Muscle layer of duodenum (tissue), 2 donors: ENCODE results near the gene OCEL1.

Experiments used
- H3K27ac ChIP-seq: one replicate; pipeline ENCODE4 v1.7.0; 2013; ENCODE audit warnings: mild to moderate bottlenecking, low read length
- H3K27me3 ChIP-seq: one replicate; pipeline ENCODE4 v1.7.0; 2013; ENCODE audit warnings: low read depth, mild to moderate bottlenecking, control low read depth, low read length
- H3K36me3 ChIP-seq, 2 donors: one replicate each; pipeline ENCODE4 v1.7.0; 2013; ENCODE audit warnings: low read length in 2 of 2, control low read depth in 1 of 2, mild to moderate bottlenecking in 1 of 2; ENCODE audit not compliant: insufficient read depth in 2 of 2, control insufficient read depth in 1 of 2
- H3K4me1 ChIP-seq, 2 donors: one replicate each; pipeline ENCODE4 v1.7.0; 2013; ENCODE audit warnings: low read length in 2 of 2, mild to moderate bottlenecking in 2 of 2, control low read depth in 1 of 2, moderate library complexity in 1 of 2; ENCODE audit not compliant: insufficient read depth in 2 of 2, control insufficient read depth in 1 of 2
- H3K4me3 ChIP-seq, 2 donors: one replicate each; pipeline ENCODE4 v1.7.0; 2013; ENCODE audit warnings: low read length in 2 of 2, low read depth in 1 of 2, mild to moderate bottlenecking in 1 of 2
- H3K9me3 ChIP-seq, 2 donors: one replicate each; pipeline ENCODE4 v1.7.0; 2013; ENCODE audit warnings: low read length in 2 of 2, control low read depth in 1 of 2, mild to moderate bottlenecking in 1 of 2; ENCODE audit not compliant: control insufficient read depth in 1 of 2
- donor health status: healthy.

The OCEL1 gene

DNA sequence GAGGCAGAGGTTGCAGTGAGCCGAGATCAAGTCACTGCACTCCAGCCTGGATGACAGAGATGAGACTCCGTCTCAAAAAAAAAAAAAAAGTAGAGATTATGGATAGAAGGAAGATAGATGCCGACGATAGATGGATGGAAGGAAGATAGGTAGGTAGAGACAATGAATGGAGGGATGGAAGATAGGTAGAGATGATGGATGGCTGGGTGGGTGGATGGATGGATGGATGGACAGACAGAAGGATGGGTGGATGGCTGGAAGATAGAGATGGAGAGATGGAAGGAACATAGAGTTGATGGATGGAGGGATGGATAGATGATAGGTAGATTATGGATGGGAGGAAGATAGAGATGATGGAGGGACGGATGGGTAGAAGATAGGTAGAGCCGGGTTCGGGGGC is 29.4 kb upstream of the OCEL1 start:
- no peaks in the 10 kb centered on the region for H3K9me3 ChIP-seq

DNA sequence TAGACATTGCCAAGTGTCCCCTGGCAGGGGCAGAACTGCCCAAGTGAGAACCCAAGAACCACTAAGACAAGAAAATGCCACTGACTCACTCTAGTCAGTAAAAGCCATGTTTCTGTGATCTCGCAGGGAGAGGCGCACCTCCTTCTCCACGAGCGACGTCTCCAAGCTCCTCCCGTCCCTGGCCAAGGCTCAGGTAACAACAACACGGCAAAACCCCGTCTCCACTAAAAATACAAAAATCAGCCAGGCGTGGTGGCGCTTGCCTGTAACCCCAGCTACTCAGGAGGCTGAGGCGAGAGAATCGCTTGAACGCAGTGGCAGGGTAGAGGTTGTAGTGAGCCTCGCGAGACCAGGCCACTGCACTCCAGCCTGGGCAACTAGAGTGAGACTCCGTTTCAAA is 28.4 kb upstream of the OCEL1 start:
- H3K36me3 ChIP-seq, result peaks cover 52 to 76% of the 10 kb centered on the region in 2 donors

More for the DNA sequence above, 29.4 kb upstream of the OCEL1 start:
- H3K27me3 ChIP-seq, result no peaks in the 10 kb centered on the region
- no peaks in the 10 kb centered on the region for H3K4me1 ChIP-seq
- H3K4me3 ChIP-seq, result no peak overlapping the region
- H3K36me3 ChIP-seq, result peaks cover 42 to 73% of the 10 kb centered on the region in 2 donors
- H3K27ac ChIP-seq, result no peak overlapping the region

DNA sequence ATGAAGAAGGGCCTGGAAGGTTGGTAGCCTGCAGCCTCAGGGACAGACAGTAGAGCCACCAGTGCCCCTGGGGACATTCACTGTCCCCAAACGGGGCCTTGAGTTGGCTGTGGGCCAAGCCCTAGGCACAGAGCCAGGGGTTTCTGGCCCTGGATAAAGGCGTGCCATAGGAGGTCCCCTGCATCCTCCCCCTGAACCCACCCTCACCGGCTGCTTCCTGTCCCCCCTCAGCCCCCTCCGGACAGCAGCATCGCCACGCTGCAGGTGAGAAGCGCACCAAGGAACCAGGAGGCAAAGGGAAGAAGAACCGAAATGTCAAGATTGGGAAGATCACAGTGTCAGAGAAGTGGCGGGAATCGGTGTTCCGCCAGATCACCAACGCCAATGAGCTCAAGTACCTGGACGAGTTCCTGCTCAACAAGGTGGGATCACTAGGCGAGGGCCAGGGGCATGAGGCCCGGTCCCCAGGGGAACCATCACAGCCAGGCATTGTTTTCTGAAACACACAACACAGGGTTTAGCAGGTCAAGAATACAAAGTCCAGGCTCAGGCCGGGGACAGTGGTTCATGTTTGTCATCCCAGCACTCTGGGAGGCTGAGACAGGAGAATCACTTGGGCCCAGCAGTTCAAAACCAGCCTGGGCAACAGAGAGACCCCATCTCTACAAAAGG is 25.5 kb upstream of the OCEL1 start:
- H3K9me3 ChIP-seq, result no peaks in the 10 kb centered on the region
- H3K4me3 ChIP-seq, result no peak overlapping the region
- no peaks in the 10 kb centered on the region for H3K4me1 ChIP-seq
- H3K27ac ChIP-seq, result no peak overlapping the region
- H3K27me3 ChIP-seq, result no peaks in the 10 kb centered on the region
- H3K36me3 ChIP-seq, result peaks cover 47 to 73% of the 10 kb centered on the region in 2 donors

More for the DNA sequence above, 28.4 kb upstream of the OCEL1 start:
- Histone ChIP-seq H3K27ac (no peak overlapping the region), H3K4me1 (no peaks in the 10 kb centered on the region), H3K27me3 (no peaks in the 10 kb centered on the region), H3K4me3 (no peak overlapping the region), H3K9me3 (no peaks in the 10 kb centered on the region)

DNA sequence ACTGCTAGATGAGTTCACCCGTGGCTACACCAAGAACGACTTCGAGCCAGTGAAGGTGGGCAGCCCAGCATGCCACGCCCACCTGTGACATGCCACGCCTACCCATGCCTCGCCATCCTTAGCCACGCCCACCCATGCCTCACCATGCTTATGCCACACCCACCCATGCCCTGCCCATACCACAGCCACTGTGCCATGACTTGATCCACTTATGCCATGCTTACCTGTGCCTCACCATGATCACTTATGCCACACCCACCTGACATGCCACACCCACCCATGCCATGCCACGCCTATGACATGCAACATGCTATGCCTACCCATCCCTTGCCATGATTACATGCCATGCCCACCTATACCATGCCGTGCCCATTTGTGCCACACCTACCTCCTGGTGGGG is 23.8 kb upstream of the OCEL1 start:
- Histone ChIP-seq H3K4me1 (no peaks in the 10 kb centered on the region), H3K4me3 (no peak overlapping the region), H3K9me3 (no peaks in the 10 kb centered on the region), H3K27ac (no peak overlapping the region), H3K27me3 (no peaks in the 10 kb centered on the region), H3K36me3 (peaks cover 50 to 83% of the 10 kb centered on the region in 2 donors)

DNA sequence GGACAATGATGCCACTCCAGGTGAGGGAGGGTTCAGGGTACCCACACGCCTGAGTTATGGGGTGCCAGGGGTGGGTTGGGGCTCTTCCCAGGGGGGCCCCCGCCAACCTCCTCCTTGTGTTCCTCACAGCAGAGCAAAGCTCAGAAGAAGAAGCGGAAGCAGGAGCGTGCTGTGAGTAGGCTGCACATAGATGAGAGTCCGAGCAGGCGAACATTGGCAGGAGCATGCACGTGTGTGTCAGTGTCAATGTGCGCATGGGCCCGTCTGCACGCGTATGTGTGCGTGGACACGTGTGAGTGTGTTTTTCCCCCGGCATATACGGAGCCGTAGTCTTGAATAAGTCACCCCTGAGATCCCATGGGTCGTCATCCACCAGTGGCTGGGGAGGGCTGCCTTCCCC is 23.3 kb upstream of the OCEL1 start:
- Histone ChIP-seq H3K27me3 (no peaks in the 10 kb centered on the region), H3K4me3 (no peak overlapping the region), H3K9me3 (no peaks in the 10 kb centered on the region), H3K36me3 (peaks cover 47 to 78% of the 10 kb centered on the region in 2 donors), H3K27ac (no peak overlapping the region), H3K4me1 (no peaks in the 10 kb centered on the region)

DNA sequence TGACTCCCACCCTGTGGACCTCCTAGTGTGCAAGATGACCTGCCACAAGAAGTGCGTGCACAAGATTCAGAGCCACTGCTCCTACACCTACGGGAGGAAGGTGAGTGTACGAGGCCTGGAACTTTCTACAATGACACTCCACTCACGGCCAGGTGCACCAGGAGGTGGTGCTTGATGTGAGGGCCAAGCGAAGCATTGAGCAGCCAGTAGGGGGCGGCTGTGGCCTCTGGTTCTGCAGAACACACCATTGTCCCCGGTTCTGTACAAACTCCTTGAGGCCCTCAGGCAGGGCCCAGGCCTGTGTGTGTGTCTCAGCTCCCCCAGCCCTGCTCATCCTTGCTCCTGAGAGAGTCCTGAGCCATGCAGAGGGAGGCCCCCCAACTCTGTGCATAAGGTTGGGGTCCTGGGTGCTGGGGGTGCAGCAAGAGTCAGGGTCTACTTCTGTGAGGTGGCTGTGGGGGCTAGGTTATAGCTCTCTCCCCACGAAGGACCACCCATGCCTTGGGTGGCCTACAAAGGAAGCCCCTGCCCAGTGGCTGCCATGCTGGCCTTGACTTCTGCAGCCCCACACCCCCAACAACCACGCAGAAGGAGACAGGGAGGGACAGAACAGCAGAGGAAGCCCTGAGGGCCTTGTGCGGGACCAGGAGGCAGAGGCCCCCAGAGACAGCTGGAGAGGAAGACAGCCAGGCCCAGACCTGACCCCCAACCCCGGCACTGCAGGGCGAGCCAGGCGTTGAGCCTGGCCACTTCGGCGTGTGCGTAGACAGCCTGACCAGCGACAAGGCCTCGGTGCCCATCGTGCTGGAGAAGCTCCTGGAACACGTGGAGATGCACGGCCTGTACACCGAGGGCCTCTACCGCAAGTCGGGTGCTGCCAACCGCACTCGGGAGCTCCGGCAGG is 20.5 kb upstream of the OCEL1 start:
- no peak overlapping the region for H3K4me3 ChIP-seq
- no peak overlapping the region for H3K27ac ChIP-seq
- no peaks in the 10 kb centered on the region for H3K27me3 ChIP-seq
- H3K9me3 ChIP-seq, result no peaks in the 10 kb centered on the region
- H3K4me1 ChIP-seq, result no peaks in the 10 kb centered on the region
- peaks cover 46 to 80% of the 10 kb centered on the region in 2 donors for H3K36me3 ChIP-seq

DNA sequence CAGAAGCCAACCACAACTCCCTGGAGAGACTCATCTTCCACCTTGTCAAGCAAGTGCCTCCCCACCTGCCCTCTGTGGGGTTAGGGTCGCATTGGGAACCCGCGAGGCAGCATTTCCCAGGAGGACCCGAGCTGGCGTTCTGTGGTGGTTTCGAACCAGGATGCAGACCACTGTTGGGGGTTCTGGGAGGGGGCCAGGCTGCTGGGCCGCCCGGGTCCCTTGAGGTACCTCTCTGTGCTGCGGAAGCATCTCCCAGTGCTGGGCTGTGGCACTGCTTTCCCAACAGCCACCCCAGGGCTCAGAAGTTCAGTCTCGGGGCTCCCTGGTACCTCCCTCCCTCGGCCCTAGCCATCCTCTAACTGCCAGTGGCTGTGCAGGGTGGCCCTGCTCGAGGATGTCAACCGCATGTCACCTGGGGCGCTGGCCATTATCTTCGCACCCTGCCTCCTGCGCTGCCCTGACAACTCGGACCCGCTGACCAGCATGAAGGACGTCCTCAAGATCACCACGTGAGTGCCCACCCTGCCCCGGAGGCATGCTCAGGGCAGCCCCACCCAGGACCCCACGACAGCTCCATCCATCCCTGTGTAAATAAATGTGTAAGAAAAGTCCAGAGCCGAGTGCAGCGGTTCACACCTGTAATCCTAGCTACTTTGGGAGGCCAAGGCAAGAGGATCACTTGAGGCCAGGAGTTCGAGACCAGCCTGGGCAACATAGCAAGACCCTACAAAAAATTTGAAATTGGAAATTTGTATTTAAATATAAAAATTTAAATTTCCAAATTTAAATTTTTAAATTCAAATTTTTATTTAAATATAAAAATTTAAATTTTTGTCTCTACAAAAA is 19.1 kb upstream of the OCEL1 start:
- H3K9me3 ChIP-seq, result no peaks in the 10 kb centered on the region
- H3K4me1 ChIP-seq, result no peaks in the 10 kb centered on the region
- no peaks in the 10 kb centered on the region for H3K27me3 ChIP-seq
- peaks cover 35 to 78% of the 10 kb centered on the region in 2 donors for H3K36me3 ChIP-seq
- no peak overlapping the region for H3K27ac ChIP-seq
- no peak overlapping the region for H3K4me3 ChIP-seq

DNA sequence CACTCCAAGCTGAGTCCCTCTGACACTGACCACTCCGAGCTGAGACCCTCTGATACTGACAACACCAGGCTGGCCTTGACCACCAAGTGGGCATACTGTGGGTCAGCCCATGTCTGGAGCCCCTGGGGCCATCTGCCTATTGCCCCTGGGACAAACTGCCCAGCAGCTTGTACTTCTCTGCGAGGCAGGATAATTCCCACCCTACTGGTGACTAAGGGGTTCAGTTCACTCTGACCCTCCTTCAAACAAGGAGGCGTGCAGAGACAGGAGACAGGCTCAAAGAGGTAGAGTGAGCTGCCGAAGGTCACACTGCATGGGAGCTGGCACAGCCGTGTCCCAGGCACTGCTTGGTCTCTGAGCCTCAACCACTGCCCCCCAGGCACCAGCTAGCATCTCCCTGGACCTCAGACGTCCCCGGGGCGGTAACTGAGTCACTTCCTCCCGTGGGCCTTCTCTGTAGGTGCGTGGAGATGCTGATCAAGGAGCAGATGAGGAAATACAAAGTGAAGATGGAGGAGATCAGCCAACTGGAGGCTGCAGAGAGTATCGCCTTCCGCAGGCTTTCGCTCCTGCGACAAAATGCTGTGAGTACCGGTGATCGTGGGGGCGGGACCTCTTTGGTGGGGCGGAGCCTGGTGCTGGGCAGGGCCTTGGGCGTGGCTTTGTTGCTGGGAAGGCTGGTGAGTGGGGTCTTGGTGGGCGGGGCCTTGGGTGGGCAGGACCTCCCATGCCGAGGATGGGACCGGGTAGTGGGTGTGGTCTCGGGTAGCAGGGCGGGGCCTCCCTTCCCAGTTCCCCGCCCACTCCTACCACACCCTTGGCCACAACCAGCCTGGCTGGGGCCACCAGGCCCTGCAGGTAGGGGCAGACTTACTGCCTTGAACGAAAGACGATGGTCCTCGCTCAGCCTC is 16.6 kb upstream of the OCEL1 start:
- Histone ChIP-seq H3K4me3 (no peak overlapping the region), H3K27me3 (no peaks in the 10 kb centered on the region), H3K4me1 (peaks cover 0 to under 1% of the 10 kb centered on the region in 2 donors), H3K27ac (no peak overlapping the region), H3K36me3 (peaks cover 19 to 67% of the 10 kb centered on the region in 2 donors), H3K9me3 (no peaks in the 10 kb centered on the region)

DNA sequence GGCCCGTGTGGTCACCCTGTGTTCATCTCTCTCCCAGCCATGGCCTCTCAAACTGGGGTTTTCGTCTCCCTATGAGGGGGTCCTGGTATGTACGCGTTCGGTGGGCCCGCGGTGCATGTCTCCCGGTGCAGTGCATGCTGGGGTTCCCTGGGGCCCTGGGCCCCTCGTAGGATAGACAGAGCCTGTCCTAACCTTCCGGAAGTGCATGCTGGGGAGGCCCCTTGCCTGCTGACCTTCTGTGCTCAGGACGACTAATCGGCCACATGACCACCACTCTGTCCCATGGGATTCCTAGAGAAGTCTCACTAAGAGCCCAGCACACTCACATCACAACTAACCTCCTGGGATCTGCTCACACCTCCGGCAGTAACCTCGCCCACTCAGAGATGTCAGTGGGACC is 15.7 kb upstream of the OCEL1 start:
- Histone ChIP-seq H3K4me3 (no peak overlapping the region), H3K9me3 (no peaks in the 10 kb centered on the region), H3K27ac (no peak overlapping the region), H3K4me1 (peaks cover 3 to 5% of the 10 kb centered on the region in 2 donors), H3K36me3 (peaks cover 16 to 63% of the 10 kb centered on the region in 2 donors), H3K27me3 (no peaks in the 10 kb centered on the region)

DNA sequence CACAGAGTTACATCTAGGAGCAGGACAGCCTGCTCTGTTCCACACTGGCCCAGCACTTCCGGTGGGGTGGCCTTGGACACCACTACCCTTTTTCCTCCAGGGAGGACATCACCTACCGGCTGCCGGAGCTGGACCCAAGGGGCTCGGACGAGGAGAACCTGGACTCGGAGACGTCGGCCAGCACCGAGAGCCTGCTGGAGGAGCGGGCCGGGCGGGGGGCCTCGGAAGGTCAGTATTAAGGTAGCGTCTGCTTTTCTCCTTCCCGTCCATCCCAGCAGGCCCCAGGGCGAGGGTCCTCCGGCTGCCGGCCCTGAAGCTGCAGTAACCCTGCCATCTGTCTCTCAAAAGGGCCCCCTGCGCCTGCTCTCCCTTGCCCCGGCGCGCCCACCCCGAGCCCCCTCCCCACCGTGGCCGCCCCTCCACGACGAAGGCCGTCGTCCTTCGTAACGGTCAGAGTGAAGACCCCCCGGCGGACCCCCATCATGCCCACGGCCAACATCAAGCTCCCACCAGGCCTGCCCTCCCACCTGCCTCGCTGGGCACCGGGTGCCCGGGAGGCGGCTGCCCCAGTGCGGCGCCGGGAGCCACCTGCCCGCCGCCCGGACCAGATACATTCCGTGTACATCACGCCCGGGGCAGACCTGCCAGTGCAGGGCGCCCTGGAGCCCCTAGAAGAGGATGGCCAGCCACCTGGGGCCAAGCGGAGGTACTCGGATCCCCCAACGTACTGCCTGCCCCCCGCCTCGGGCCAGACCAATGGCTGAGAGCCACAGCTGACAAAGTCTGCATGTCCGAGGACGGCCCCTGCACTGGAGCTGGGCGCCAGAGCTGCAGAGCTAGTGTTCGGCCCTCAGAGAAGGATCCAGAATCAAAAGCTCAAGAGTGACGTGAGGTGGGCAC is 14.2 kb upstream of the OCEL1 start:
- Histone ChIP-seq H3K9me3 (no peaks in the 10 kb centered on the region), H3K4me3 (no peak overlapping the region), H3K36me3 (peaks cover 11 to 50% of the 10 kb centered on the region in 2 donors), H3K27ac (no peak overlapping the region), H3K4me1 (peaks cover 3 to 12% of the 10 kb centered on the region in 2 donors), H3K27me3 (no peaks in the 10 kb centered on the region)
